ENCODE data around the gene ACAA2. TPM values are rescaled to one million over a fixed set of nuclear protein-coding genes. Genes with fewer than 3 reads are reported as not detected.

The ACAA2 gene
- total and polyA plus RNA-seq, 2 donors, result 44.5 to 54.5 TPM

GRCh38 chr18:49847524-49847923 lies 34.2 kb upstream of the ACAA2 start:
- no peaks in the 10 kb centered on the region for H3K9me3 ChIP-seq (ENCODE audit: control insufficient read depth in 2 of 2, insufficient read depth in 1 of 2, low read length in 1 of 2)
- H3K4me1 ChIP-seq (ENCODE audit: control insufficient read depth in 2 of 2, insufficient read depth in 2 of 2, low read length in 2 of 2), result no peaks in the 10 kb centered on the region
- H3K4me3 ChIP-seq (ENCODE audit: low read length in 2 of 2), result no peak overlapping the region
- 94% methylated on average over 8 of the region's 8 CpGs for WGBS
- DNase-seq (ENCODE audit: low read depth in 6 of 9, low spot score in 9 of 9), result no peak
- H3K36me3 ChIP-seq (ENCODE audit: control insufficient read depth in 2 of 2, insufficient read depth in 2 of 2, low read length in 1 of 2), result no peaks in the 10 kb centered on the region
- no peak overlapping the region for H3K27ac ChIP-seq (ENCODE audit: low read depth in 1 of 2, low read length in 1 of 2)
- H3K27me3 ChIP-seq (ENCODE audit: control insufficient read depth in 2 of 2, insufficient read depth in 1 of 2, low read length in 1 of 2), result peaks cover 0 to 5% of the 10 kb centered on the region in 2 donors

- 81% methylated on average over 10 of the region's 10 CpGs for whole genome bisulfite sequencing
- H3K4me3 ChIP-seq (ENCODE audit: low read length in 2 of 2), result no peak overlapping the region
- peaks cover 0 to 5% of the 10 kb centered on the region in 2 donors for H3K27me3 ChIP-seq (ENCODE audit: control insufficient read depth in 2 of 2, insufficient read depth in 1 of 2, low read length in 1 of 2)
- no peak overlapping the region for H3K27ac ChIP-seq (ENCODE audit: low read depth in 1 of 2, low read length in 1 of 2)
- DNase-seq (ENCODE audit: low read depth in 6 of 9, low spot score in 9 of 9), result no peak
- H3K4me1 ChIP-seq (ENCODE audit: control insufficient read depth in 2 of 2, insufficient read depth in 2 of 2, low read length in 2 of 2), result no peaks in the 10 kb centered on the region
- no peaks in the 10 kb centered on the region for H3K36me3 ChIP-seq (ENCODE audit: control insufficient read depth in 2 of 2, insufficient read depth in 2 of 2, low read length in 1 of 2)
- H3K9me3 ChIP-seq (ENCODE audit: control insufficient read depth in 2 of 2, insufficient read depth in 1 of 2, low read length in 1 of 2), result no peaks in the 10 kb centered on the region
Observed at GRCh38 chr18:49846718-49847470, 33.6 kb upstream of the ACAA2 start.

GRCh38 chr18:49846361-49846662 lies 33.0 kb upstream of the ACAA2 start:
- Histone ChIP-seq H3K36me3 (ENCODE audit: control insufficient read depth in 2 of 2, insufficient read depth in 2 of 2, low read length in 1 of 2) (no peaks in the 10 kb centered on the region), H3K27ac (ENCODE audit: low read depth in 1 of 2, low read length in 1 of 2) (no peak overlapping the region), H3K9me3 (ENCODE audit: control insufficient read depth in 2 of 2, insufficient read depth in 1 of 2, low read length in 1 of 2) (no peaks in the 10 kb centered on the region), H3K4me3 (ENCODE audit: low read length in 2 of 2) (no peak overlapping the region), H3K27me3 (ENCODE audit: control insufficient read depth in 2 of 2, insufficient read depth in 1 of 2, low read length in 1 of 2) (peaks cover 0 to 5% of the 10 kb centered on the region in 2 donors), H3K4me1 (ENCODE audit: control insufficient read depth in 2 of 2, insufficient read depth in 2 of 2, low read length in 2 of 2) (no peaks in the 10 kb centered on the region)
- 88% methylated on average over 5 of the region's 5 CpGs for WGBS
- DNase-seq (ENCODE audit: low read depth in 6 of 9, low spot score in 9 of 9), result no peak

- Histone ChIP-seq H3K27me3 (ENCODE audit: control insufficient read depth in 2 of 2, insufficient read depth in 1 of 2, low read length in 1 of 2) (peaks cover 0 to 5% of the 10 kb centered on the region in 2 donors), H3K4me3 (ENCODE audit: low read length in 2 of 2) (no peak overlapping the region), H3K27ac (ENCODE audit: low read depth in 1 of 2, low read length in 1 of 2) (no peak overlapping the region), H3K9me3 (ENCODE audit: control insufficient read depth in 2 of 2, insufficient read depth in 1 of 2, low read length in 1 of 2) (no peaks in the 10 kb centered on the region), H3K4me1 (ENCODE audit: control insufficient read depth in 2 of 2, insufficient read depth in 2 of 2, low read length in 2 of 2) (no peaks in the 10 kb centered on the region), H3K36me3 (ENCODE audit: control insufficient read depth in 2 of 2, insufficient read depth in 2 of 2, low read length in 1 of 2) (no peaks in the 10 kb centered on the region)
- no peak for DNase-seq (ENCODE audit: low read depth in 6 of 9, low spot score in 9 of 9)
- 97% methylated on average over 6 of the region's 6 CpGs for WGBS
Observed at GRCh38 chr18:49845629-49846360, 32.5 kb upstream of the ACAA2 start.

DNA sequence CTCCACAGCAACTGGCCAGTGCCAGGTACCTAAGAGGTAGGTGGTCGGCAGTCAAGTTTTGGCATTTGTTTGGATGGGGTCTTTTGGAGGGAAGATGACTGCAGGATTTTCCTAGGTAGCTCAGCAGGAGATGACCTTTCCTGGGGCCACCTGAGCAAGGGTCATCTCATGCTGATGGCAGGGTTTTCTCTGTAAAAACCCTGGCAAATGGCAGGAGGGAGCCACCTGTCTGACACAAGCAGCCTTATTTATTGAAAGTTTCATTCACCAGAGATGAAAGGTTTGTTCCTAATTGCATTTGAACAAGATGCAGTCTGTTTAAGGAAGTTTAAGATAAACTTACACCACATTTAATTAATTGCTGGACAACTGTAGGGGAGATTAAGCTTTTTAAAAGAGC lies 31.6 kb upstream of the ACAA2 start:
- Histone ChIP-seq H3K9me3 (ENCODE audit: control insufficient read depth in 2 of 2, insufficient read depth in 1 of 2, low read length in 1 of 2) (no peaks in the 10 kb centered on the region), H3K36me3 (ENCODE audit: control insufficient read depth in 2 of 2, insufficient read depth in 2 of 2, low read length in 1 of 2) (no peaks in the 10 kb centered on the region)

GRCh38 chr18:49843778-49844625 lies 30.7 kb upstream of the ACAA2 start:
- no peak for DNase-seq (ENCODE audit: low read depth in 6 of 9, low spot score in 9 of 9)
- H3K36me3 ChIP-seq (ENCODE audit: control insufficient read depth in 2 of 2, insufficient read depth in 2 of 2, low read length in 1 of 2), result no peaks in the 10 kb centered on the region
- H3K9me3 ChIP-seq (ENCODE audit: control insufficient read depth in 2 of 2, insufficient read depth in 1 of 2, low read length in 1 of 2), result no peaks in the 10 kb centered on the region
- H3K4me3 ChIP-seq (ENCODE audit: low read length in 2 of 2), result no peak overlapping the region
- no peaks in the 10 kb centered on the region for H3K27me3 ChIP-seq (ENCODE audit: control insufficient read depth in 2 of 2, insufficient read depth in 1 of 2, low read length in 1 of 2)
- WGBS, result 92% methylated on average over 6 of the region's 6 CpGs
- H3K27ac ChIP-seq (ENCODE audit: low read depth in 1 of 2, low read length in 1 of 2), result no peak overlapping the region
- H3K4me1 ChIP-seq (ENCODE audit: control insufficient read depth in 2 of 2, insufficient read depth in 2 of 2, low read length in 2 of 2), result no peaks in the 10 kb centered on the region

More for the DNA sequence above, 31.6 kb upstream of the ACAA2 start:
- WGBS, result 96% methylated on average over 1 of the region's 1 CpG
- no peak overlapping the region for H3K4me3 ChIP-seq (ENCODE audit: low read length in 2 of 2)
- H3K27me3 ChIP-seq (ENCODE audit: control insufficient read depth in 2 of 2, insufficient read depth in 1 of 2, low read length in 1 of 2), result peaks cover 0 to 5% of the 10 kb centered on the region in 2 donors
- no peak overlapping the region for H3K27ac ChIP-seq (ENCODE audit: low read depth in 1 of 2, low read length in 1 of 2)
- no peaks in the 10 kb centered on the region for H3K4me1 ChIP-seq (ENCODE audit: control insufficient read depth in 2 of 2, insufficient read depth in 2 of 2, low read length in 2 of 2)
- DNase-seq (ENCODE audit: low read depth in 6 of 9, low spot score in 9 of 9), result no peak

GRCh38 chr18:49843131-49843530 lies 29.8 kb upstream of the ACAA2 start:
- no peak overlapping the region for H3K4me3 ChIP-seq (ENCODE audit: low read length in 2 of 2)
- no peaks in the 10 kb centered on the region for H3K9me3 ChIP-seq (ENCODE audit: control insufficient read depth in 2 of 2, insufficient read depth in 1 of 2, low read length in 1 of 2)
- no peak overlapping the region for H3K27ac ChIP-seq (ENCODE audit: low read depth in 1 of 2, low read length in 1 of 2)
- DNase-seq (ENCODE audit: low read depth in 6 of 9, low spot score in 9 of 9), result no peak
- WGBS, result 96% methylated on average over 10 of the region's 10 CpGs
- no peaks in the 10 kb centered on the region for H3K36me3 ChIP-seq (ENCODE audit: control insufficient read depth in 2 of 2, insufficient read depth in 2 of 2, low read length in 1 of 2)
- no peaks in the 10 kb centered on the region for H3K27me3 ChIP-seq (ENCODE audit: control insufficient read depth in 2 of 2, insufficient read depth in 1 of 2, low read length in 1 of 2)
- H3K4me1 ChIP-seq (ENCODE audit: control insufficient read depth in 2 of 2, insufficient read depth in 2 of 2, low read length in 2 of 2), result no peaks in the 10 kb centered on the region

GRCh38 chr18:49842656-49843055 lies 29.3 kb upstream of the ACAA2 start:
- Histone ChIP-seq H3K36me3 (ENCODE audit: control insufficient read depth in 2 of 2, insufficient read depth in 2 of 2, low read length in 1 of 2) (no peaks in the 10 kb centered on the region), H3K27ac (ENCODE audit: low read depth in 1 of 2, low read length in 1 of 2) (no peak overlapping the region), H3K27me3 (ENCODE audit: control insufficient read depth in 2 of 2, insufficient read depth in 1 of 2, low read length in 1 of 2) (no peaks in the 10 kb centered on the region), H3K4me1 (ENCODE audit: control insufficient read depth in 2 of 2, insufficient read depth in 2 of 2, low read length in 2 of 2) (no peaks in the 10 kb centered on the region), H3K4me3 (ENCODE audit: low read length in 2 of 2) (no peak overlapping the region), H3K9me3 (ENCODE audit: control insufficient read depth in 2 of 2, insufficient read depth in 1 of 2, low read length in 1 of 2) (no peaks in the 10 kb centered on the region)
- 96% methylated on average over 4 of the region's 4 CpGs for WGBS
- no peak for DNase-seq (ENCODE audit: low read depth in 6 of 9, low spot score in 9 of 9)

Measured in thymus (tissue), 11 donors.